GM18505 (cell line): ENCODE data around the gene PPP1CA.

ENCODE experiments used
- ATAC-seq: cut with Tn5 transposase; IDR thresholded peaks from one replicate; pipeline ENCODE4 v1.9.1; 2021; ENCODE audit not compliant: unreplicated experiment
- POLR2A ChIP-seq: IDR thresholded peaks from 4 replicates; pipeline ENCODE4 v1.6.1; 2011; ENCODE audit warnings: borderline replicate concordance; ENCODE audit not compliant: insufficient read depth, insufficient read length; ENCODE audit errors: extremely low read depth

PPP1CA gene

DNA sequence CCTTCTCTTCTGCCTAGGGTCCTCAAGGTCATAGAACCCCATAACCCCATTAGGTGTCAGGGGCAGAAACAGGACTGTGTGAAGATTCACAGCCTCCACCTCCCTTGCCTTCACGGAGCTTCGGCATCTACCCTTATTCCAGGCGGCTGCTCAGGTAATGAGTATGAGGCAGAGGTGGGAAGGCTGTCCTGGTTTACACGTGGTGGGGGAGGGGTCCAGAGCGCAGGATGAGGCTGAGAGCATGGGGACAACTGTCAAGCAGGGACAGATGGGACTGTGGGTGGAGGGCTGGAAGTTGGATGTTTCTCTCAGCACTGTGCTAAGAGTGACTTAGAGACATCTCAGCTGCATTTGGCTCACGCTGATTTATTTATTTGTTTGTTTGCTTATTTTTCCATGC is 14.1 kb downstream of the PPP1CA start:
- no peak for TF ChIP-seq POLR2A
- ATAC-seq = no peak

DNA sequence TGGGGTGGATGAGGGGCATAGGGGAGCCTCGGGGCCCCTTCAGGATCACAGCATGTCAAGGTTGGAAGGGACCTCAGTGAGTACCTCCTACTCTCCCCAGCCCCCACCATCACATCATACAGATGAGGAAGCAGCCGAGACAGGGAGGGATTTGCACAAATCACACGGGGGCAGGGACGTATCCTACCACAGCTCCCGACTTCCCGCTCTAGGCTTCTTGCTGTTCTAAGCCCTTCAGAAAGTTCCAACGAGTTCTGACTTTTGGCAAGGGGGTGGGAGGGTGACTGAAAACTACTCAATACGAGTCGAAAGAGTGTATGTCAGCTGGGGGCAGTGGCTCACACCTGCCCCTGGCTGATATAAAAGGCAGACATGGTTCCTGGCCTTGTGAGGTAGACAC is 14.6 kb downstream of the PPP1CA start:
- TF ChIP-seq POLR2A = no peak
- ATAC-seq = no peak

DNA sequence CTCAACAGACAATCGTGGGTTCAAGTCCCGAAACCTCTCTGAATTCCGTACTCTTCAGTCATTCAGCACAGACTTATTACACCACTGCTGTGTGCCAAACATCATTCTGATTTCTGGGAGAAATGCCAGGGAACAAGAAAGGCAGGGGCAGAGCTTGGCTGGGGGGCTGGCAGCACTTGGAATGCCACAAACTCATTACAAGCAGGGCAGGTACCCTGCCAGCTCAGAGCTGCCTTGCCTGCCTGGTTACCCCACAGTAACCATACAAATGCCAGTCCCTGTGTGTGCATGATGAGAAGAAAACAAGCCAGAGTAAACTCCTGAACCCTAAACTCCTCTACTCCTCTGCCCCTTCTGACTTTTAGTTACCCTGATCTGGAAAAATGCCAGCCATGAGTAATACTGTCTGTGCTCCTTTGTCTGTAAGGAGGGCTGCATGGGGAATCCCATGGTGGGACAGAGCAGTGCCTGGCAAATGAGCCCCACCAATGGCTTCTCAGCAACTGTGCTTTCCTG is 16.7 kb downstream of the PPP1CA start:
- TF ChIP-seq POLR2A = no peak
- ATAC-seq = no peak

DNA sequence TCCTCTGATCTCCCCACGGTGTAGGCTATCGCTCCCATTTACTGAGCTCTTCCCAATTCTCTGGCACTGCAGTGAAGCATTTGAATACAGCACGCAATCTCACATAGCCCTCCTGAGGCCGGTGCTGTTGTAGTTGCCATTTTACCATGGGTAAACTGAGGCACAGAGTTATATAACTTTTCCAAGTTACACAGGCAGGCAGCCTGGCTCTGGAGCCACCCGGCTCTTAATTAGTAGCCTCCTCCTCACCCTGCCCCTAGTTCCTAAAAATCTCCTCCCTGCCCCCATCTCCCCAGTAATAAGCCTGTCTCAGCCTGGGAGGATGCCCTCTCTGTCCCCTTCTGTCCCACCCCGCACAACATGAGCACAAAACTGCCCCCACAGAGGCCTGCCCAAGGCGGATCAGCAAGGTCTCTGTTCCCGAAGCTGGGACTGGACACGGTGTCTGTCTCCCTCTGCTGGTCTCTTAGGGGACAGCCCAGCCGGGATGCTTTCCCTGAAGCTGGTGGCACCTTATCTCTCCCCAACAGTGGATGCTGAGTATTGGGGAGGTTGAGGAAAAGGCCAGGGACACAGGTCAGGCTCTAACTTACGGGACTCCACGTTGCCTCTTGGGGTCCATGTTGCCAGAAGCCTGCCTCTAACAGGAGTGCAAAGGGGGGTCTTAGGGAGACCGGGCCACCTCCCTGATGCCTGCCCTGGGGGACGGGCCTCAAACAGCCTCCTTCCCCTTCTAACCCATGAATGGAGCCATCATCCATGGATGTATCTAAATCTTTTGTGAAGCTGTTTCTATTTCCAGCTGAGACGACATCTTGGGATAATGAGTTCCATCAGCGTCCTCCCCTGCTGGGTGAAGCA is 19.2 kb downstream of the PPP1CA start:
- no peak for TF ChIP-seq POLR2A
- no peak for ATAC-seq

DNA sequence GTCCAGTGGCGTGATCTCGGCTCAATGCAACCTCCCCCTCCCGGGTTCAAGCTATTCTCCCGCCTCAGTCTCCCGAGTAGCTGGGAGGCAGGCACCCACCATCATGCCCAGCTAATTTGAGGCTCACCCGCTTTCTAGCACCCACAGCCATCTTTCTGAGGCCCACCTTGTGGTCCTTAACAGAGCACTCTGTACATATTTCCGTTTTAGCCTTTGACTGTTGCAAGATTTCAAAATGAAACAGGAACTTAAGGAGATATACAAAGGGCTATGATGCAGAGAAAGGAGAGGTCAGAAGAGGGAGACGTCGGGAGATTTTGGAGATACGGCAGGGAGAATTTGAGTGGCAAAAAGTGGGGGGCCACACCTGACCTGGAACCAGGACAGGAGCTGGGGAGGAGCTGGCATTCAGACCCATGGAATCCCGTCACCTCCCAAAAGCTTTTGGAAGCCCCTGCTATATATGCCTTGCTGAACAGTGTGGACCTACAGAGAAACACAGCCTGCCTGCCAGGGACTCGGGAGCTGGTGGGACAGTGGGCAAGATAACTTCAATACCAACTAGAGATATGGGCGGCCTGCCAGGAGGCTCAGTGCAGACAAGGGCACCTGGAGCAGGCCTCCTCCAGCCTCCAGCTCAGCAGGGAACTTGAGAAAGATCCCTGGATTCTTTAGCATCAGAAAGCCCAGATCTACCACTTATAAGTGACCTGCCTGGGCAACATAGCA is 20.2 kb downstream of the PPP1CA start:
- ATAC-seq = no peak
- TF ChIP-seq POLR2A = no peak

DNA sequence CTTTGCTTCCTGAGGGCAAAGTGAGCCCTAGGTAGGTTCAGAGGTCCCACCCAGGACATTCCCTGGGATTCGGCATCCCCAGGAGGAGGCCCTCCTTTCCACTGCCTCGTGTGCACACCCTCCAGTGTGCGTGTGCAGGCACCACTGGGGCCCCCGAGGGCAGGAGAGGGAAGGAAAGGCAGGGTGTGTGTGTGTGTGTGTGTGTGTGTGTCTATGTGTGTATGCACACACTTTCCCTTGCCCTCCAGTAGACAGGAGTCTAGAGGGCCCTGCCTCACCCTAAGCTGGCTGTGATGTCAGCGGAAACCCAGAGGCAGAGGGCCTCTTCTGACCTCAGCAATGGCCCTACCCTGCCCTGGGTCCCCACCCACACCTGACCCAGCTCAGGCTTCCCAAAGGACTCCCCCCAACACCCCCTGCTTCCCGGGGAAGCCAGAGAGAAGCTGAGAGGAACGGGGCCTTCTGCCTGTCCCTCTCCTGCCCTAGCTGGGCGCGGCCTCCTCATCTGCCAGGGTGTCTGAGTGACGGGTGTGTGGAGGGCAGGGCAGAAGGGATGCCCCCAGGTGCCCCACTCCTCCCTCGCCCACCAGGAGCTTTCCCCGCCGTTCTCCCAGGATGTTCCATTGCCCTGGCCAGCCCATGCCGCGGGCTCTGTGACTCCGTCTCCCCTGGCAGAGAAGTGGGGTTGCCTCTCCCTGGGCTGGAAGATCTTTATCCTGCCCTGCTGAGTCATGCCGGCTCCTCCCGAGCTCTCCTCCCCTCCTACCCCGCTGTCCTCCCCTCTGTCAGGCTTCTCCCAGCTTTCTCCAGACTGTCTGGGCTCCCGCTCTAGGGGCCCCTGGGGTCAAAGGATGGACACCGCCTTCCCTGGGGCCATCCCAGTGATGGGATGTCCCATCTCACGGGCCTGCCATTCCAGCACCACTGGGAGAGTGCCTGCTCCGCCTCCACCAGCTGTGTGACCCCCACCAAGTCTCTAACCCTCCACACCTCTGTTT is 22.3 kb downstream of the PPP1CA start:
- no peak for ATAC-seq
- no peak for TF ChIP-seq POLR2A

DNA sequence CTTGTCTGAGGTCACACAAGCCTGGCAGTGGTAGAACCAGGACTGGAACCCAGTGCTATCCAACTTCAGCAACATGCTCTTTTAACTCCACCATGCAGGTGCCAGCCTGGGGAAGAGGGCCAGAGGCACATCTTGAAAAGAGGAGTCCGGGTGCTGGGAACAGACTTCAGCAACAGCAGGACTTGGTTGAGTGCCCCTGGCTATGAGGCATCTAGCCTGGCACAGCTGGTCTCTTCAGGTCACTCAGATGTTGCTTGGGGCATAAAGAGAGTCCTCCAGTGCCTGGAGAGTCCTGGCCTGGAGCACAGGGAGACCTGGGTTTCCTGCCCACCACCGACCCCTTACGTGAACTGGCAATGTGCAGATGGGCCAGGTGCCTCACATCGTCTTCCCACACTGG is 23.1 kb downstream of the PPP1CA start:
- no peak for ATAC-seq
- TF ChIP-seq POLR2A = no peak

DNA sequence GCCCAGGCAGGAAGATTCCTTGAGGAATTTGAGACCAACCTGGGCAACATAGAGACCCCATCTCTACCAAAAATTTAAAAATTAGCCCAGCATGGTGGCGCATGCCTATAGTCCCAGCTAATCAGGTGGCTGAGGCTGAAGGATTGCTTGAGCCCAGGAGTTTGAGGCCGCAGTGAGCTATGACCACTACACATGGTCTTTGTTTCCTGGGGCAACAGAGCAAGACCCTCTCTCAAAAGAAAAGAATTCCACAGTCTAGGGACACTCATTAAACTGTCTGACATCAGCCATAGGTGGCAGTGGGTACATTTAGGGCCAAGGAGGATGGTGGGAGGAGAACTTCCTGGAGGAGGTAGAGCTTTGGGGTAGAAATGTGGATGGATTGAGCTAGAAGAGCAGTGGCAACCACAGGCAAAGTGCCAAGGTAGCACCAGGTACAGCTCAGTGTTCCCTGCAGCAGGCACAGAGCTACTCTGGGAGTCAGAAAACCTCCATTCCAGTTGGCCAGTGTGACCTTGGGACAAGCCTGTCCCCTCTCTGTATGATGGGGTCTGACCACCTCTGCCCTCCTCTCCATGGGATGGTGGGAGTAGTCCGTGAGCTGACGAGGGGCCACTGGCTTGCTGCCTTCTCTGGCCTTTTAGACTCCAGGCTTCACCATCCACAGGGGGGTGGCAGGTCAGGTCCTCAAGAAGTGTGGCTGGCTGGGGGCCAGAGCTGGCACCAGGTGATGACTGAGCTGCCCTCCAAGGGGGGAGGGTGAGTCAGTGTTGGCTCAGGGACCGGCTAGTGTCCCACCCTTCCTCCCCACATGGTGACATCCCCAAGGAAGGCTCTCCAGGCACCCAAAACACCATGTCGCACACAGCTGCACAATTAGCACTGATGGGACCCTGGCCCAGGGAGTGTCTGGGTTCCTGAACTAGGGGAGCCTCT is 24.5 kb downstream of the PPP1CA start:
- ATAC-seq = no peak
- TF ChIP-seq POLR2A = no peak

DNA sequence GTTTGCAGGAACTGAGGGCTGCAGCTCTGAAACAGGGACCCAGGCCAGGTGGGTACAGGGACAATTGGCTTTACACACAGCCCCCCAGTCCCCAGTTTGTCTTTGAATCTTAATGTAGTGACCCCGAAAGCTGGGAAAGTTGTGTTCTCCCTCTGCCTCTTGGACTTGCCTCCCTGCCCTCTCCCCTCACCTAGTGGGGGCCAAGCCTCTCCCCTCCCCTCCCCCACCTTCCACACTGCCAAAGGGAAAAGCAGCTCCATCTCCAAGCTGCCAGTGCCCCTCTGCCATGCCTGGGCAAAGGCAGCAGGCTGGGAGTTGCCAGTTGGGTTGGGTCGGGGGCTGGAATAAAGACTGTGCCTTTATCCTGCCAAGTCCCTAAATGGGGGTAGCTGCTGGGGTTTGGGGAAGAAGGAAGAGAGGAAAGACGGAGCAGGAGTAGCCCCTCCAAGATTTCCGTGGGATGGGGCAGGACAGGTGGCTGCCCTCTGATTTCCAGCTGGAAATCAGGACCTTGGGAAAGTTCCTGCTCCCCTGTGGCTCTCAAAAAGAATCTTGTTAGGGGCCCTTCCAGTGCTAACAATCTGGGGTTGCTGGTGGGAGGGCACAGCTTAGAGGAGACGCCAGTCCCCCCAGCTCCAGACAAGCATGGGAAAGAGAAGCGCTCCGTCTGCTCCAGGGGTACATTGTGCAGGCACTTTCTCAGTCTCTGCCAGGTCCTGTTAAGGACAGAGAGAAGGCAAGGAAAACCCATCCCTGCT is 25.4 kb downstream of the PPP1CA start:
- no peak for TF ChIP-seq POLR2A
- ATAC-seq = no peak

DNA sequence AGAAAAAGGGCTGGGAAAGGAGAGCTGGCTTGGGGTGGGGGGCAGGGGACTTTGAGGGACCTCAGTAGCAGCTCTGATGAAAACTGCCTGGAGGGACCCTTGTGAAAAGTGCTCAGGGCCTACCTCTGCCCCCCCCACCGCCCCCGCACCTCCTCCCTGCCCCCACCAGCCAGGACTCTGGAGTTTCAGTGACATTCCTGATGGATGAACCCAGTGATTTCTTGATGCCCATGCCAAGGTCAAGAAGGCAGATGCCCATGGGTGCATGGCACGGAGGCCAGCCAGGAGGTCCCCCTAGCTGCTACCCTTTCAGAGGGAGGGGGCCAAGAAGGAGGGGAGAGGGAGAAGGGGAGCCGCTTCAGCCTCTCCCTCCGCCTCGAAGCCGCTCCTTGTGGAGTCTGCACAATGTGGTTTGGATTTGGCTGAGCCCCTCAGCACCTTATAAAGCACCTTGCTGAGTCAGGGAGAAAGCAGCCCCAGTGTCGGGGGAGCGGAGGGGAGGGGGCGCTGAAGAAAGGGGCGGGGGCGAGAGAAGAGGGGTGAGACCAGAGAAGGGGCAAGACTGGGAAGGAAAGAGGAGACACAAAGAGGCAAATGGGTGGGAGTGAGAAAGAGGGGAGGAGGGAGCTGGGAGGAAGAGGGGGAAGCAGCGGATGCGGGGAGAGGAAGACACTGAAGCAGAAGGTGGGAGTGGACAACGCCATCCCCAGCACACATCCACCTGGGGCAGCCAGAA is 26.2 kb downstream of the PPP1CA start:
- no peak for TF ChIP-seq POLR2A
- no peak for ATAC-seq
